GM23338 (cell line): ENCODE measurements around the gene ADAMTSL2.

Source experiments
- CREB1 ChIP-seq: fragments of 250-450 bp; sonication (Bioruptor Pico); IDR thresholded peaks from 2 replicates; pipeline ENCODE4 v1.5.0; 2020; ENCODE audit warnings: low read depth, mild to moderate bottlenecking, moderate library complexity
- EZH2 ChIP-seq: fragments of 200-600 bp; sonication (generic); IDR thresholded peaks from one replicate; pipeline ENCODE4 v1.8.0; 2017; ENCODE audit warnings: antibody characterized with exemption, mild to moderate bottlenecking, low read depth; ENCODE audit not compliant: unreplicated experiment
- EZH2phosphoT487 ChIP-seq: fragments of 200-600 bp; sonication (generic); IDR thresholded peaks from one replicate; pipeline ENCODE4 v1.8.1; 2018; ENCODE audit warnings: antibody characterized with exemption; ENCODE audit not compliant: unreplicated experiment
- NANOG ChIP-seq: IDR thresholded peaks from 2 replicates; pipeline ENCODE4 v1.6.1; 2016; ENCODE audit warnings: antibody characterized with exemption, borderline replicate concordance
- POLR2AphosphoS5 ChIP-seq: IDR thresholded peaks from 2 replicates; pipeline ENCODE4 v1.6.1; 2016; ENCODE audit warnings: antibody characterized with exemption, low read depth
- REST ChIP-seq: IDR thresholded peaks from one replicate; pipeline ENCODE4 v1.6.1; 2018; ENCODE audit warnings: antibody characterized with exemption; ENCODE audit not compliant: unreplicated experiment
- ZNF331 ChIP-seq: fragments of 250-450 bp; sonication (Bioruptor Pico); IDR thresholded peaks from 2 replicates; pipeline ENCODE4 v1.5.0; 2020; ENCODE audit warnings: low read depth, mild to moderate bottlenecking, moderate library complexity
- TF ChIP-seq, protein P1 (sequence below), 2 experiments: fragments of 200-600 bp in 1 of 2; sonication (generic) in 1 of 2; conservative IDR thresholded peaks; 2 replicates each; pipeline versions ENCODE4 v1.5.1 to v1.6.1; 2016 to 2017; ENCODE audit warnings: antibody characterized with exemption in 2 of 2, low read depth in 2 of 2, mild to moderate bottlenecking in 2 of 2, moderate library complexity in 1 of 2
- TF ChIP-seq, protein P2 (sequence below): IDR thresholded peaks from 2 replicates; pipeline ENCODE4 v1.6.1; 2016; ENCODE audit warnings: antibody characterized with exemption
- TF ChIP-seq, protein P3 (sequence below): fragments of 250-450 bp; sonication (Bioruptor Pico); IDR thresholded peaks from 2 replicates; pipeline ENCODE4 v1.5.0; 2020; ENCODE audit warnings: mild to moderate bottlenecking, moderate library complexity

DNA sequence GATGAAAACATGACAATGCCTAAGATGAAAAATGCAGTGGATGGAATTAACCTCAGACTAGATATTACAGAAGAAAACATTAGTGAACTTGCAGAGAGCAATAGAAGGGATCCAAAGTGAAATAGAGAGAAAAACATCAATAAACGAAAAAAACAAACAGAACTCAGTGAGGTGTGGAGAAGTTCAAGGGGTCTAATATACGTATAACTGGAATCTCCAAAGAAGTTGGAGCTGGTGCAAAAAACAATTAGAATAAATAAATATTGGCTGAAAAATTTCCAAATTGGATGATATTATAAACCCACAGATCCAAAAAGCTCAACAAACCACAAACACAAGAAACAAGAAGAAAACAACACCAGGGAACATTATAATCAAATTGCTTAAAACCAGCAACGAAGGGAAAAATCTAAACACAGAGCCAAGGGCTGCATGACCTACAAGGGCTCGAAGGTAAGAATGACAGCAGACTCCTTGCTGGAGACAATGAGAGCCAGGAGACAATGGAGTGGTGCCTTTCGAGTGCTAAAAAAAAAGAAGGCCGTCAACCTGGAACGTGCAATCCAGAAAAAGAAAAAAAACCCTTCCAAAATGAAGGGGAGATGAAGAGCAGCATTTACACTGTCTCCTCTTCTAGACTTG, 62.9 kb downstream of the ADAMTSL2 start:
- TF ChIP-seq REST (no peak), POLR2AphosphoS5 (no peak), EZH2 (no peak), ZNF331 (CRISPR knock-in tag) (no peak), EZH2phosphoT487 (no peak), NANOG (no peak), CREB1 (CRISPR knock-in tag) (no peak)
- TF ChIP-seq, protein P1, sequence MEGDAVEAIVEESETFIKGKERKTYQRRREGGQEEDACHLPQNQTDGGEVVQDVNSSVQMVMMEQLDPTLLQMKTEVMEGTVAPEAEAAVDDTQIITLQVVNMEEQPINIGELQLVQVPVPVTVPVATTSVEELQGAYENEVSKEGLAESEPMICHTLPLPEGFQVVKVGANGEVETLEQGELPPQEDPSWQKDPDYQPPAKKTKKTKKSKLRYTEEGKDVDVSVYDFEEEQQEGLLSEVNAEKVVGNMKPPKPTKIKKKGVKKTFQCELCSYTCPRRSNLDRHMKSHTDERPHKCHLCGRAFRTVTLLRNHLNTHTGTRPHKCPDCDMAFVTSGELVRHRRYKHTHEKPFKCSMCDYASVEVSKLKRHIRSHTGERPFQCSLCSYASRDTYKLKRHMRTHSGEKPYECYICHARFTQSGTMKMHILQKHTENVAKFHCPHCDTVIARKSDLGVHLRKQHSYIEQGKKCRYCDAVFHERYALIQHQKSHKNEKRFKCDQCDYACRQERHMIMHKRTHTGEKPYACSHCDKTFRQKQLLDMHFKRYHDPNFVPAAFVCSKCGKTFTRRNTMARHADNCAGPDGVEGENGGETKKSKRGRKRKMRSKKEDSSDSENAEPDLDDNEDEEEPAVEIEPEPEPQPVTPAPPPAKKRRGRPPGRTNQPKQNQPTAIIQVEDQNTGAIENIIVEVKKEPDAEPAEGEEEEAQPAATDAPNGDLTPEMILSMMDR (conservative IDR thresholded peaks at IDR 0.05; ENCODE audit: low read depth in 2 of 2): no peak
- TF ChIP-seq, protein P2, sequence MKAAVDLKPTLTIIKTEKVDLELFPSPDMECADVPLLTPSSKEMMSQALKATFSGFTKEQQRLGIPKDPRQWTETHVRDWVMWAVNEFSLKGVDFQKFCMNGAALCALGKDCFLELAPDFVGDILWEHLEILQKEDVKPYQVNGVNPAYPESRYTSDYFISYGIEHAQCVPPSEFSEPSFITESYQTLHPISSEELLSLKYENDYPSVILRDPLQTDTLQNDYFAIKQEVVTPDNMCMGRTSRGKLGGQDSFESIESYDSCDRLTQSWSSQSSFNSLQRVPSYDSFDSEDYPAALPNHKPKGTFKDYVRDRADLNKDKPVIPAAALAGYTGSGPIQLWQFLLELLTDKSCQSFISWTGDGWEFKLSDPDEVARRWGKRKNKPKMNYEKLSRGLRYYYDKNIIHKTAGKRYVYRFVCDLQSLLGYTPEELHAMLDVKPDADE: no peak
- TF ChIP-seq, protein P3, sequence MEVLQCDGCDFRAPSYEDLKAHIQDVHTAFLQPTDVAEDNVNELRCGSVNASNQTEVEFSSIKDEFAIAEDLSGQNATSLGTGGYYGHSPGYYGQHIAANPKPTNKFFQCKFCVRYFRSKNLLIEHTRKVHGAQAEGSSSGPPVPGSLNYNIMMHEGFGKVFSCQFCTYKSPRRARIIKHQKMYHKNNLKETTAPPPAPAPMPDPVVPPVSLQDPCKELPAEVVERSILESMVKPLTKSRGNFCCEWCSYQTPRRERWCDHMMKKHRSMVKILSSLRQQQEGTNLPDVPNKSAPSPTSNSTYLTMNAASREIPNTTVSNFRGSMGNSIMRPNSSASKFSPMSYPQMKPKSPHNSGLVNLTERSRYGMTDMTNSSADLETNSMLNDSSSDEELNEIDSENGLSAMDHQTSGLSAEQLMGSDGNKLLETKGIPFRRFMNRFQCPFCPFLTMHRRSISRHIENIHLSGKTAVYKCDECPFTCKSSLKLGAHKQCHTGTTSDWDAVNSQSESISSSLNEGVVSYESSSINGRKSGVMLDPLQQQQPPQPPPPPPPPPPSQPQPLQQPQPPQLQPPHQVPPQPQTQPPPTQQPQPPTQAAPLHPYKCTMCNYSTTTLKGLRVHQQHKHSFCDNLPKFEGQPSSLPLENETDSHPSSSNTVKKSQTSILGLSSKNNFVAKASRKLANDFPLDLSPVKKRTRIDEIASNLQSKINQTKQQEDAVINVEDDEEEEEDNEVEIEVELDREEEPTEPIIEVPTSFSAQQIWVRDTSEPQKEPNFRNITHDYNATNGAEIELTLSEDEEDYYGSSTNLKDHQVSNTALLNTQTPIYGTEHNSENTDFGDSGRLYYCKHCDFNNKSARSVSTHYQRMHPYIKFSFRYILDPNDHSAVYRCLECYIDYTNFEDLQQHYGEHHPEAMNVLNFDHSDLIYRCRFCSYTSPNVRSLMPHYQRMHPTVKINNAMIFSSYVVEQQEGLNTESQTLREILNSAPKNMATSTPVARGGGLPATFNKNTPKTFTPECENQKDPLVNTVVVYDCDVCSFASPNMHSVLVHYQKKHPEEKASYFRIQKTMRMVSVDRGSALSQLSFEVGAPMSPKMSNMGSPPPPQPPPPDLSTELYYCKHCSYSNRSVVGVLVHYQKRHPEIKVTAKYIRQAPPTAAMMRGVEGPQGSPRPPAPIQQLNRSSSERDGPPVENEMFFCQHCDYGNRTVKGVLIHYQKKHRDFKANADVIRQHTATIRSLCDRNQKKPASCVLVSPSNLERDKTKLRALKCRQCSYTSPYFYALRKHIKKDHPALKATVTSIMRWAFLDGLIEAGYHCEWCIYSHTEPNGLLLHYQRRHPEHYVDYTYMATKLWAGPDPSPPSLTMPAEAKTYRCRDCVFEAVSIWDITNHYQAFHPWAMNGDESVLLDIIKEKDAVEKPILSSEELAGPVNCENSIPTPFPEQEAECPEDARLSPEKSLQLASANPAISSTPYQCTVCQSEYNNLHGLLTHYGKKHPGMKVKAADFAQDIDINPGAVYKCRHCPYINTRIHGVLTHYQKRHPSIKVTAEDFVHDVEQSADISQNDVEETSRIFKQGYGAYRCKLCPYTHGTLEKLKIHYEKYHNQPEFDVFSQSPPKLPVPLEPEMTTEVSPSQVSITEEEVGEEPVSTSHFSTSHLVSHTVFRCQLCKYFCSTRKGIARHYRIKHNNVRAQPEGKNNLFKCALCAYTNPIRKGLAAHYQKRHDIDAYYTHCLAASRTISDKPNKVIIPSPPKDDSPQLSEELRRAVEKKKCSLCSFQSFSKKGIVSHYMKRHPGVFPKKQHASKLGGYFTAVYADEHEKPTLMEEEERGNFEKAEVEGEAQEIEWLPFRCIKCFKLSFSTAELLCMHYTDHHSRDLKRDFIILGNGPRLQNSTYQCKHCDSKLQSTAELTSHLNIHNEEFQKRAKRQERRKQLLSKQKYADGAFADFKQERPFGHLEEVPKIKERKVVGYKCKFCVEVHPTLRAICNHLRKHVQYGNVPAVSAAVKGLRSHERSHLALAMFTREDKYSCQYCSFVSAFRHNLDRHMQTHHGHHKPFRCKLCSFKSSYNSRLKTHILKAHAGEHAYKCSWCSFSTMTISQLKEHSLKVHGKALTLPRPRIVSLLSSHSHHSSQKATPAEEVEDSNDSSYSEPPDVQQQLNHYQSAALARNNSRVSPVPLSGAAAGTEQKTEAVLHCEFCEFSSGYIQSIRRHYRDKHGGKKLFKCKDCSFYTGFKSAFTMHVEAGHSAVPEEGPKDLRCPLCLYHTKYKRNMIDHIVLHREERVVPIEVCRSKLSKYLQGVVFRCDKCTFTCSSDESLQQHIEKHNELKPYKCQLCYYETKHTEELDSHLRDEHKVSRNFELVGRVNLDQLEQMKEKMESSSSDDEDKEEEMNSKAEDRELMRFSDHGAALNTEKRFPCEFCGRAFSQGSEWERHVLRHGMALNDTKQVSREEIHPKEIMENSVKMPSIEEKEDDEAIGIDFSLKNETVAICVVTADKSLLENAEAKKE (CRISPR knock-in tag): no peak
